DND-41 (cell line): ENCODE measurements around the gene IL20.

Source experiments
- CTCF ChIP-seq: IDR thresholded peaks from 2 replicates; pipeline ENCODE4 v1.5.1; 2012; ENCODE audit warnings: borderline replicate concordance, low read length, moderate library complexity, mild to moderate bottlenecking; ENCODE audit not compliant: poor library complexity, severe bottlenecking; ENCODE audit errors: extremely low read depth
- EZH2 ChIP-seq: IDR thresholded peaks from 3 replicates; pipeline ENCODE4 v1.6.1; 2012; ENCODE audit warnings: borderline replicate concordance, low read depth, mild to moderate bottlenecking, moderate library complexity, low read length, inconsistent platforms; ENCODE audit not compliant: severe bottlenecking

GRCh38 chr1:206823727-206824126 is 41.7 kb upstream of the IL20 start:
- no peak for TF ChIP-seq CTCF
- TF ChIP-seq EZH2: no peak
